HEK293T (cell line): ENCODE measurements around the gene KIR2DL4.
"Not testable (repeated sequence)": the region's sequence is repeated elsewhere in the genome, so short reads cannot be mapped to it uniquely, and the experiment has no call there.

Source experiments
- BHLHE40 ChIP-seq: fragments of 450-650 bp; IDR thresholded peaks from 2 replicates; pipeline ENCODE4 v1.6.1; 2016; ENCODE audit warnings: mild to moderate bottlenecking, moderate library complexity, borderline replicate concordance
- FOXA1 ChIP-seq: fragments of 450-650 bp; IDR thresholded peaks from 2 replicates; pipeline ENCODE4 v1.6.1; 2016; ENCODE audit warnings: mild to moderate bottlenecking
- FOXM1 ChIP-seq: fragments of 450-650 bp; IDR thresholded peaks from 2 replicates; pipeline ENCODE4 v1.6.1; 2017; ENCODE audit warnings: mild to moderate bottlenecking, borderline replicate concordance
- HDGF ChIP-seq: fragments of 450-650 bp; IDR thresholded peaks from 2 replicates; pipeline ENCODE4 v1.6.1; 2017; ENCODE audit warnings: antibody characterized with exemption, borderline replicate concordance
- NFRKB ChIP-seq: fragments of 450-650 bp; IDR thresholded peaks from 2 replicates; pipeline ENCODE4 v1.6.1; 2016; ENCODE audit warnings: mild to moderate bottlenecking, moderate library complexity
- SP1 ChIP-seq: fragments of 450-650 bp; IDR thresholded peaks from 2 replicates; pipeline ENCODE4 v1.6.1; 2017
- TARDBP ChIP-seq: fragments of 450-650 bp; IDR thresholded peaks from 2 replicates; pipeline ENCODE4 v1.6.1; 2016

GRCh38 chr19:54832496-54832895, 29.1 kb downstream of the KIR2DL4 start, which contains the start of gene KIR2DS4:
- TF ChIP-seq TARDBP, BHLHE40, FOXA1, NFRKB, FOXM1, HDGF, SP1: not testable (repeated sequence)
